NCI-H526 treated with DMSO at 0.1 percent for 48 hours (cell line): ENCODE measurements around the gene LBR.
"Not testable (repeated sequence)": the region's sequence is repeated elsewhere in the genome, so short reads cannot be mapped to it uniquely, and the experiment has no call there.

ENCODE experiments used
- DNase-seq: peaks from one replicate; lab custom pipeline; 2025; lab: John Stamatoyannopoulos, UW

LBR gene

DNA sequence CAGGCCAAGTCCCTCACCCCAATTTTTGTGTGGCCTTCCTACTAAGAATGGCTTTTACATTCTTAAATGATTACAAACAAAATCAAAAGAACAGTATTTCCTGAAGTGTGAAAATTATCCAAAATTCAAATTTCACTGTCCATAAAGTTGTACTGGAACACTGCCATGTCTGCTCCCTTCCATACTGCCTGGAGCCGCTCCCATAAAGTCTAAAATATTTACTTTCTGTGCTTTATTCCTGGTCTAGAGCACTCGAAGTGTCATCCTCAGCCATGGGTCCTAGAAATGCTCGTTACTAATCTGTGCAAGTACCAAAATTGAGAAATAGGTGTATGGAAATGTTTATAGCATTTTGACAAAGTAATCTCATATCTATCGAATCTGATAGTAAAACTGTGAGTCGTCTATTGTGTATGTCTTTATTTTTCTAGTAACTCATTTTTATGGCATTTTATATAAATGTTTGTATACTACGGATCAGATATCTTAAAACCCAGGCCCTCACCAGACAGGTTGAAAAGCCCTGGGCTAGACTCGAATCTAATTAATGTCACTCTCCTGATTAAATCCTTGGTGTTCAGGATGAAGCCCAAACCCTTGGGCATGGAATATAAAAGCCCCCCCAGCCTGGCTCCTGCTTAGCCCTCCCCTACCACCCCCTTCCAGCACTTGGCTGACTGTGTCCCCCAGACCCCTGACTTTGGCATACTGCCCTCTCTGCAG, 4.9 kb downstream of the LBR start:
- no peak for DNase-seq

DNA sequence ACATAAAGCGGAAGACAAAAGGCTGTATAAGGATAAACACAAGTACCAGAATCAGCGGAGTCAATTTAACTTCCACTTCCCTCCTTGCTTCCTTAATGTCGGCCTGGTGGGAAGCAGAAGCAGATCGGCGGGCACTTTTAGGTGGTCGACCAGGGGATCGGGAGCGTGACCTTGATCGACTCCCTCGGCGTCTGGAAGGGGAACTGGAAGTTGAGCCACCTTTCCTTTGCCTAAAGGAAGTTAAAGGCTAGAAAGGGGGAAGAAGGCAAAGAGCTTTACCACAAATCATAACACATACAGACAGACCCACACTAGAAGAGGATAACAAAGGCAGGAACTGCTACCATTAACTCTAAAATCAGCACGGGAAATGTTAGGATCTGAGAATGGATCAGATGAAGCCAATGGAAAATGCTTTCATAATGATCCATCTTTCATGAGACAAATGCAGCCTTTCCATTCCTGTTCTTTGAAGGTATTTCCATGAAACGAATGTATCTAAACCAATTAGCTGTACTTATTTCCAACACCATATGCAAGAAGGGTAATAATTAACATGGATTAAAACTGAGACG, 5.7 kb downstream of the LBR start:
- DNase-seq = no peak

DNA sequence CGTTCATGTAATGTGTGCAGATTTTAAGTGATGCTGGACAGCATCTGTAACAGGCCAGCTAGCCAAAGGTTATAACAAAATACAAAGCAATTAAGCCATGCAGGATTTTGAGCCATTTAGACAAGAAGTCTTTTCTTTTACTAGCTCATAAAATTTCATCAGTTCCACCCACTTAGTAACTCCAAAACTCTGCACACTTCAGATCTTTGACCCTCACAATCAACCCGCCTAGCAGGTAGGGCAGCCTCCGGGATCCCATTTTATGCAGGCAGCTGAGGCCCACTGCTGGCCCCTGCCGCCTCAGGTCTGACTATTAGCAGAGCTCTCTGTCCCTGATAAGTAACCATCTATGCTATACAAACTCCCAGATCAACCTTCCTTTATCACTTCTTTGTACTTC, 9.2 kb downstream of the LBR start:
- DNase-seq = no peak

DNA sequence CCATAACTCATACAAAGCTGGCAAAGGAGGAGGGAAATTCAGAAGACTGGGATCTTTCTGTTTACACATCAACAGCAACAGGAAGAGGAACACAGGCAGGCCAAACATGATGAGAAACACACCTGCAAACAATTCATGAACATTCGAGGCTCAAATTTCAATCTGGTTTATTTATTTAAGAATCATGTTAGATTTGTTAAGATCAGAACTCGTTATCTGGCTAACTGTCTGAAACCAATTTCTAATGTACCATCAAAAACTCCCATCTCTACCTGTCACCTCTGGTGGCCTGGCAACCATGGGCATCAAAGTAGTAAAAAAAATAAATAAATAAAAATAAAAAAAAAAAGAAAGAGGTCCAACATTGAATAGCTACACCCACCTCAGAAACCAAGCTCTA, 9.8 kb downstream of the LBR start:
- no peak for DNase-seq

DNA sequence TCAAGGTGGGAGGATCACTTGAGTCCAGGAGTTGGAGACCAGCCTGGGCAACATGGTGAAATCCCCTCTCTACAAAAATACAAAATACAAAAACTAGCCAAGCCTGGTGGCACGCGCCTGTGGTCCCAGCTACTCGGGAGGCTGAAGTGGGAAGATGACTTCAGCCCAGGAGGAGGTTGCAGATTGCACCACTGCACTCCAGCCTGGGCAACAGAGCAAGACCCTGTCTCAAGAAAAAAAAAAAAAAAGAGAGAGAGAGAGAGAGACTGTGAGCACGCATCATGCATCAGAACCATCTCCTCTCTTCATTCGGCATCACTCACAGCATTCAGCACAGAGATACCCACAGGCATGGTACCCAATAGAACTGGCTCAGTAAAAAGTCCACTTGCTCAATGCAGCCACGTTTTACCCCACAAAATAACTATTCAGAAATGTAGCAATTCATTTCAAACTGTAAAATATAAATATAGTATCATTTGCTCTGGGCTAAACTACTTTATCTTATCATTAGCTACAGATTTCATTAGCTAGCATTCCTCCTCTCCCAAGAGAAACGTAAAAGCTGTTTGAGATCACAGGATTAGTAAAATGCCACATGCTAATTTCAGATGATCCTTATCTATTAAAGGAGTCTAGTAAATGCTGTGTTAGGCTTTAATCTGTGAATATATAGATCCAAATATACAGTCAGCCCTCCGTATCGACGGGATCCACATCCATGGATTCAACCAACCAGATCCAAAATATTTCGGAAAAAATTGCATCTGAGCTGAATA, 11.7 kb downstream of the LBR start:
- no peak for DNase-seq

DNA sequence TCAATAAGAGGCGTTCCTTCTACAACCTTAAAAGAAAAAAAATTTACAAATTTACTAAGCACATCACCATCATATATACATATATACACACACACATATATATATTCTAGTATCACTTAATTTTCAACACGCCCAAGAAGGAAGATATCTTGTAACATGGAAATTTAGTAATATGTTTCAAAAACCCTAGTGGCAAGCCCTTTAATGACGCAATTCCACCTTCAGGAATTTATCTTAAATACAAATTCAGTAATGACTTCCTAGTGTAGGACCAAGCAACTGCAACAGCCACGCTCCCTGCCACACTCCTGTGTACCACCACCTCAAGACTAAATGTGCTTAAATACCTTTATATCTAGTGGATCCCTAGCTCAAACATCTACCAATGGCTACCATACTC, 12.5 kb downstream of the LBR start:
- DNase-seq = no peak

DNA sequence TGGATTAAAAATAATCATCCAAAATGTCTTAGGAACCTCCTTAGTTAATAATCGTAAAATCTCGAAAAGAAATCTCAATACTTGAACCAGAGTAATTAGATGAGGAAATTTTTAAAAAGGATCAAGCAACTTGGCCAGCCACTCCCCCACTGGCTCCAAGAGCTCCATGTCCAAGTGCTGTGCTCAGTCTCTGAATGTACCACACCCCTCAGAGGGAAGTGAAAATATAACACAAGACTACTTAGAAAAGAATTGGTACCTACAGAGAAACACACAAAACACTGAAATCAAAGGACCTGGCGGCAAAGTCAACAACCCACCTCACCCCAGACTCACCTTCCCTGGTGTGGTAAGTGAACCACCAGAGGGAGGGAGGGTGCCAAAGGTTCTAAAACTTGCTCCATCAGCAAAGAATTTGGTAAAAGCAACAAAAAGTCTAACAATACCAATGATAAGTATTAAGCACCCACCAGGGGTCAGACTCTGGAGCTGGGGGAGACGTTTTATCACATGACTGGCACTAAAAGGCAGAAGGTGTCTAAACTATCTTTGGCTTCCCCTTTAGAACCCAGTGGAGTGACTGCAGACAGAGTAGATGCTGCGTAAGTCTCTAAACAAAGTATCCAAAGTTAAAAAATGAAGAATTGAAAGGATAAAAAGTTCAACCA, 14.0 kb downstream of the LBR start:
- no peak for DNase-seq

DNA sequence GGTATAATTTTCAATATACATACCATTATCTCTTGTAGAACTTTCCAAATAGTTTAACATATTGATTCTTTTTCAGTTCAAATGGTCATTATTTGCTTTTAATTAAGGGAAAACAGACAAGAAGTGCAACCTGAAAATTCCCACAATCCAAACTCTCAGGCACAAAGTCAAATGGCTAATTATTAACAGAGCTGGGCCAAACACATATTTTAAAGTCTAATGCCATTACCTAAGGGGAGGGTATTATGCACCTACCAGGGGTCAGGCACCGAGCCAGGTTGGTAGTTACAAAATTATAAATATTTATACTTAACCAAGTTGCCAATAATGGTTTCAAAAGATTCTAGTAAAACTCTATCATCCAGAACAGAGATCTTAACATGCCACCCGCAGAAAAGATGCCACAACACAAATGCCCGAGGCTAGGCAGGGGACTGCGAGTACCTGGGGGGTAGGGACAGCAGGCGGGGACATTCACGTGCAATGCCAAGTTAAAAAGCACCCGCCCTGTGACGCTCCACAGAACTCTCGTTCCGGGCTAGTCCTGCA, 15.0 kb downstream of the LBR start:
- no peak for DNase-seq

DNA sequence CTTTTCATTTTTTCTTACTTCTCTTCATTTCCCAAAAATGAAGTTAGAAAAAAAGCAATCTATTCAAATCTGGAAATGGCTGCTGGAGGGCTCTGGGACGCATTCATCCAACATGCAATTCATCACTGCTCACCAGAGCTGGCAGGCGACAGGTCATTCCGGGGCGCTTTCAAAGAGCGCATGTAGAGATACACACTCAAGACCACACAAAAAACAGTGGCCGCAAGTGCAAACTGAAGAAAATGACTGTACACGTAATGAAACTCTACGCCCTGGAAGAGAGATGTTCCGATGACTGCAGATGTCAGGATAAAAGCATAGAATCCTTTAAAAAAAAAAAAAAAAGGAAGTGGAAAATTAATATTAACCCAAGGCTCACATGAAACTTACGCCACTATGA, 15.5 kb downstream of the LBR start:
- no peak for DNase-seq

DNA sequence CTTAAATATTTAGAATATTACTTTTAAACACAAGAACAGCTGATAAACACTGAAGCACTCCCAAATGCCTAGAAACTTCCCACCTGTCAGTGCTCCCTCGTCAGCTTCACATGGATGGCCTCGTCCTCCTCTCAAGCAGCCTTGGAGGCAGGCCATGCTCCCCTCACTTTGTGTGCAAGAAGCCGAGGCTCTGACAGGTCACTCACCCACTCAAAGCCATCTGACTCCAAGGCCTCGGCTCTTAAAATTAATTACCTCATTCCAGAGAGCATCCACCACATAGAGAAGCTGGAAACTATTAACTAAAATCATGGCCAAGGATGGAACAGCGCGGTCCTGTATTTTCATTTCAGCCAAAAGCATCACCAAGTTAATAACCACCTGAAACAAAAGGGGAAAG, 17.8 kb downstream of the LBR start:
- no peak for DNase-seq

DNA sequence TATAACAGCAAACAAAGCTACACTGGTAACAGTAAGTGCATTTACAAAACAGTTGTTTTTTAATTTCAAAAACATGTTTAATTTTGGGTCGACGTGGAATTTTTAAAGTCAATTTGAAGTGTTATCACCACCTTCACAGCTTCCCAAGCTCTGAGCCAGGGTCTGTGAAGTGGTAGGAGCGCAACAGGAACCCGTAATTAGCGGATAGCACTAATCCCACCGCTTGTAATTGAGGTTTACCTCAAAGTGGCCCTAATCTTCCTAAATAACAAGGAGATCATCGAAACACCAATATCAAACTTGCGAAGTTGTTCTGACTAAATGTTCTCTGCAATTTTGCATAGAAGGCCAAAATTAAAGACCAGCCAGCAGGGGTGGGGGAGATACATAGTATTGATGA, 18.8 kb downstream of the LBR start:
- no peak for DNase-seq

DNA sequence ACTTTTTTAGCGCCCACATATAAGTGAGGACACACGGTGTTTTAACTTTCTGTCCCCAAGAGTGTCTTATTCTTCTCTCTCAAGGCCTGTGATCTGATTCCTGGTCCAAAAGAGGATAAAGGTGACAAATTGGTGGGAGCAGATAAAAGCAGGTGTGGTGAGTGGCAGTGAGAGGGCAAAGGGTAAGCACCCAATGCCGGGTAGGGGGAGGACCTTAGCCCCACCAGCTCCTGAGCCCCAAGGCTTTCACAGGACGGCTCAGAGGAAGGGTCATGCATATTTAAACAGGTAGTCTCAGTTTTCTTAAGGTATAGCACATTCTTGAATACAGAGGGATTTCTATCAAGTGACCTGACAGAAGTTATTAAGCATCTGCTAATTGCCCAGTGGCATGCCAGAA, 19.6 kb downstream of the LBR start:
- DNase-seq = no peak

DNA sequence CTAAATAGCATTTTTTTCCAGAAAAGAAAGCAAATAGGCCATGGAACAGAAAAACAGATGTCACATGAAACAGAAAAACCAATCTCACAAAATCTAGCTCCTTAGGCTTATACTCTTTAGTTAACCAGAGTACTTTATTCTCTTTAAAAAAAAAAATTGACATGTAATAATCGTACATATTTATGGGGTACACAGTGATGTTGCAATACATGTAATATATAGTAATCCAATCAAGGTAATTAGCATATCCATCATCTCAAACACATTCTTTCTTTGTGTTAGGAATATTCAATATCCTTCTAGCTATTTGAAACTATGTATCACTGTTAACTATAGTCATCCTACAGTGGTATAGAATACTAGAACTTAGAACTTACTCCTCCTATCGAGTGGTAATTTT, 20.1 kb downstream of the LBR start:
- DNase-seq = no peak

DNA sequence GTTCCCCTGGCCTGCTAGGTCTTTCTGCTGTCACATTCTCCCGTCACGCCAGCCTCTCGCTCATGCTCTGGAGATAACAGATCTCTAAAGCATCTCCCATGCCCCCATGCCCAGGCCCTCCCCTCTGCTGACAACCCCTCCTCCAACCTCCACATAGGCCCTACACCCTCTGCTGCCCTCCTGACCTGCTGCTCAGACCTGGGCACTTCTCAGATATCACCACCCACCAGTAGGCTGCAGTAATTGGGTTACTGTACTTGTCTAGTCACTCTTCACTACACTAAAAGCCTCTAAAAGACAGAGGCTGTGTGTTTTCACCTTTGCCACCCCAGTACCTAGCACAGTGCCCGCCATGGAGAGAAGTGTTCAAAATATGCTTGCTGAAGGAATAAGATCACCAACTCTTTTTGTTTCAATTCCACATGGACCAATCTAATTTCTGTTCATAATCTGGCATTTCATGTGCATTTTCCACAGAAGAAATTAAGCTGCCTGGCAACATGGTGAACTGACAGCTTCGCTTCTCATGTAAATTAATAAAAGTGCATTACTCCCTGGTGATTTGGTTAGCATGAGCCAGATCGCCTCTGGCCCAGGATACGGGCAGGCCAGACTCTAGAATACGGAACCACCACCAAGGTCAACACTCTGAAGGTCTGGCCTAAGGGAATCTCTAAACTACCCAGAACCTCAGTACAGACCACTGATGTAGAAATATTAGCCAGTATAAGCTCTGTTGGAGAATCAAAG, 20.7 kb downstream of the LBR start:
- DNase-seq = no peak

DNA sequence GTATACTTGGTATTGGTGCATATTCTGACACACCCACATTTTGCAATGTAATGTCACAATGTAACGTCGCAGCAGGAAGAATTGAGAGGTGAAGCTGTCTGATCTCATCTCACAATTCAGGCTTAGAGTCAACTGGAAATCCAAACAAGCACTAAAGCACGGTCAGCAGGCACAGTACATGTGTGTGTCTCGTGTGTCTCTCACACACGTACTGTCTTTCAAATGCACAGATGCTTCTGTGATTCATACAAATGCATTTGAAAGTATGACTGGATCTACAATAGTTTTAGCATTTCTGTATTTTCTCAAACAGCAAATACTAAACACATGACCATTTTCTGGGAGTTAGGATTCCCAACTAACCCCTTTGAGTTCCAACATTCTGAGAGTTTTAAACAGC, 26.9 kb downstream of the LBR start:
- DNase-seq = no peak

DNA sequence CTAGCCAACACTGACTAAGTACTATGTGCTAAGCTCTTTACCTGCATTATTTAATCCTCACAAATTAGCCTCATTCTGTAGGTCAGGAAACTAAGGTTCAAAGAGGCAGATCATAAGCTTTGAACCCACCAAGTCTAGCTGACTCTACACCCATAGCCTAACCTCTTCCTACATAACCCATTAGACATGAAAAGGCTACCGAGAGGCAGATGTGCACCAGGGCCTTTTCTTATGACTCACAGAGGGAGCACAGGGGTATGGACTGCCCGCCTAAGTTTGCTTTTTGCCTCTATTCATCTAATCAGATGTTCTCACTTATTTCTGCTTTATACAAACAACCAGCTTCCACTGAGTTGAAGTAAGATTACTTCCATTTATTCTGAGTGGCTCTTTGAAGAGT, 31.5 kb downstream of the LBR start:
- no peak for DNase-seq

DNA sequence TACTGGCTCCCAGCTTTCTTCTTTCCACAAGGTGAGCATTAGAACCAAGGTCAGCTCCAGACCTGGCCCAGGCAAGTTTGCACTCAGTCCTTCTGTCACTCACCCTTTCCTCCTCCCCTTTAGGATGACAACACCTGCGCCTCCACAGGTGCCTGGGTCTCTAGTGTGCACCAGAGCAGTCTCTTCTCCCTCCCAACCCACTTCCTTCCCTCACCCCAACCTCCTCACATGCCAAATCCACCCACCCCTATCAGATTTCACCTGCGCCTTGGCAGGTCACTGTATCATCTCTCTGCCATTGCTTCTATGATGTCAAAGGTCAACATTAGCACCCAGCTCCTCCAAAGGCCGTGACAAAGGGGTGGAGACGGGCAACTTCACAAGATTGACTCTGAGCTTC, 38.0 kb downstream of the LBR start:
- no peak for DNase-seq

DNA sequence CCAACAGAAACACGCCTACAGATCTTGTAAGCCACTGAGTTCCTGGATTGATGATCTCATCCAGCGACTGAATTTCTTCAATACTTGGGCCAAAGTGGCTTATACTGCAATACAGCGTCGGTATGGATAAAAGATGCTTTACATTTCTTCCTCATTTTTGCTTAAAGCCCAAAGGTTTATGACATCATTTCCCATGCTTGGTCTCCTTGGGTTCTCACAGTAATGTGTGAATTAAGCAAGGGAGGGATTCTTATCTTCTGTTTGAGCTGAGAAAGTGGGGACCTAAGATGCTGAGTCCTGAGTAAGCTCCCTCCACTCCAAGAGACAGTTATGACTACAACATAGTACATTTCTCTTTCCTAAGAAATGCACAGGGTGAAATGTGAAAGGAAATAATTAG, 39.5 kb downstream of the LBR start:
- no peak for DNase-seq

DNA sequence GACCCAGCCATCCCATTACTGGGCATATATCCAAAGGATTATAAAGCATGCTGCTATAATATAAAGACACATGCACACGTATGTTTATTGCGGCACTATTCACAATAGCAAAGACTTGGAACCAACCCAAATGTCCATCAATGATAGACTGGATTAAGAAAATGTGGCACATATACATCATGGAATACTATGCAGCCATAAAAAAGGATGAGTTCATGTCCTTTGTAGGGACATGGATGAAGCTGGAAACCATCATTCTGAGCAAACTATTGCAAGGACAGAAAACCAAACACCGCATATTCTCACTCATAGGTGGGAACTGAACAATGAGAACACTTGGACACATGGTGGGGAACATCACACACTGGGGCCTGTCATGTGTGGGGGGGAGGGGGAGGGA, 41.0 kb downstream of the LBR start:
- not testable (repeated sequence) for DNase-seq

DNA sequence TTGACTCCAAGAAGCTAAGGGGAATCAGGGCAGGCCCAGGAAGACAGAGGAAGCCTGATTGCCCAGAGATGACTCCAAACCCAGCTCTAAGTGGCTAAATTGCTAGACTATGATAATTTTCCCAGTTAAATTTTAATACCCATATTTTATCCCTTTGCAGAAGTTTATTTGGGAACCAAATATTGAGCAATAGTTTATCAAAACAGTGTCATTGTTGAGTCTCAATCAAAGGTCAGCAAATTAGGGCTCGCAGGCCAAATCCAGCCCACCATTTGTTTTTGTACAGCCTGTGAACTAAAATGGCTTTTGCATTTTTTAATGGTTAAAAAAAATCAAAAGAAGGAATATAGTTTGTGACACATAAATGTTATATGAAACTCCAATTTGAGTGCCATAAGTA, 47.1 kb downstream of the LBR start:
- no peak for DNase-seq

DNA sequence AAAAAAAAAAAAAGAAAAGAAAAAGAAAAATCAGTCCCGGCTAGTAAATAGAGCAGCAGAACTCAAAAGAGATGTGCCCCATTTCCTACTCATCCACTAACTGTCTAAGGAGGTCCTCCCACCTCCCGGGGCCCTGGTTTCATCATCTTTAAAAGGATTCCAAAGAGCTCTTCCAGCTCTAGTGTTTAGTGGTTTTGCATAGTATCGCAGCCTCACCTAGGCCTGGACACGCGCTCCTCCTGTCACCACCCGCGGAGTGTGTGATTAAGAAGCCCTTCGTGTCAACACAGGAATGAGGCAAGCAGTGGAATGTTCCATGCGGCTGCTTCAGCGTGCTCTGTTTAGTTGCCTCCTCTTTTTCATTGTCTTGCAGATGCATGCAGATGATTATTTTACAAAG, 49.0 kb downstream of the LBR start:
- DNase-seq = no peak

DNA sequence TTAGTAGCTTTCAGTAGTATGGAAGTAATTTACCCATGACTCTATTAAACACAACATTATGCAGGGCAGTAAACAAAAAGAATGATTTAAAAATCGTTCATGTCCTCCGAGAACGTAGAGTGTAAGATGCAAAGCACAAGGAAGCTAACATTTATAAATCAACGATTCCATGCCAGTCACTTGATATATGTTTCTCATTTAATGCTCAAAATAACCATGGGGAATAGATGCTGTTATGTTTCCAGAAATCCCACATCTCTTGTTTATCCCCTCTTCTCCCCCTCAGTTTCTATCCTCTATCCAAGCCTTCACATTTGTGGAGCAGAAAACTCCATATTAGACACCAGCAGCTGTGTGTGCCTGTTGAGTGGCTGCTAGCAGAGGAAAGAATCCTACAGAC, 52.8 kb downstream of the LBR start:
- DNase-seq = no peak
